HG02884 (cell line): Measurements from ENCODE around the gene DDX10.
"Not testable (repeated sequence)": the region's sequence is repeated elsewhere in the genome, so short reads cannot be mapped to it uniquely, and the experiment has no call there.

Experiments
- ATAC-seq: cut with Tn5 transposase; IDR thresholded peaks from one replicate; pipeline ENCODE4 v1.9.1; 2021; ENCODE audit warnings: mild to moderate bottlenecking, moderate library complexity; ENCODE audit not compliant: unreplicated experiment

The DDX10 gene

DNA sequence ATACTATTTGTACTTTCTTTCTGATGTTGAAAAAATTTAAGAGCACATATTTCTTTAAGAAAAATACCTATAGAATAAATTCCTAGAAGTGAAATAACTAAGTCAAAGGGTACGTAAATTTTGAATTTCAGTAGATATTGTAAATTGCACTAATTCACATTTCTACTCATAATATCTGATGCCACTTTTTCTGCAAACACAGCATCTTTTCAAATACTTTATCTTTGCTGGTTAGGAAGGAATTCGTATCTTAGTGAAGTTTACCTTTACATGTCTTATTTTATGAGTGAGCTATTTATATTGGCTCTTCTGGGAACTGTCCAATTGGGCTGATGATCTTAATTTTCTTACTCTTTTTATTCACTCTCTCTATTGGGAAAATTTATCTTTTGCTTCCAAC, 148.2 kb downstream of the DDX10 start:
- ATAC-seq, result no peak

DNA sequence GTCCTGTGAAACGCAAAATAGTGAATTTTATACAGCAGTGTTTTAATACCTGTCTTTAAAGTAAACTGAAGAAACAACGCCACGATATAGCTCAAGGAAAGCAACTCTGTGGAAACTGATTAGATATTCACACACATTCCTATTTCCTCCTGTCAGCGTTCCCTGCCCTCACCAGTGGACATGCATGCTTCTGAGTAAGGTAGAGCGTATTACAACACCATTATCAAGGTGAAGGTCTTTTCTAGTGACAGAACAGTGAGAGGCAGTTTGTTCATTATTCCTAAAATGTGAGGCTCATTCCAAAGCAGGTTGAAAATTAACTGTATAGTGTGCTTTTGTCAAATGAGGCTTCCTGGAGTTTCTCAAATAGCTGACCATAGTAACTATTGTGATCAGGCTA, 153.1 kb downstream of the DDX10 start:
- ATAC-seq, result no peak

DNA sequence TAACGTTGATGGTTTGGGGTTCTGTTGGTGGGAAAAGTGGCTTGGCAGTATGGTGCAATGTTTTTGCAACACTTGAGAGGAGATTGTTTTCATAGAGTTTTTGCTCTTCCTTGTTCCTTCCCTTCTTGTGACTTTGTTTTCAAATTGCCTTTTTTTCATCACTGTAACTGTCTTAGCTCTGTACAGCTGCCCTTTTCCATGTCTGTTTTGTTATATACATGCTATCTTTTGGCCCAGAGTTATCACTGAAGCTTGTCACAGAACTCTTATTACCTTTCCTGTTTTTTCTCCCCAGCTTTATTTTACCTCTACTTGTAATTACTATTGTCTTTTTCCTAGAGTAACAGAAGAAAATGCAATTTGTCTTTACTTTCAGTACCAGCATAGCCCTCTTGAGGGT, 154.1 kb downstream of the DDX10 start:
- no peak for ATAC-seq

DNA sequence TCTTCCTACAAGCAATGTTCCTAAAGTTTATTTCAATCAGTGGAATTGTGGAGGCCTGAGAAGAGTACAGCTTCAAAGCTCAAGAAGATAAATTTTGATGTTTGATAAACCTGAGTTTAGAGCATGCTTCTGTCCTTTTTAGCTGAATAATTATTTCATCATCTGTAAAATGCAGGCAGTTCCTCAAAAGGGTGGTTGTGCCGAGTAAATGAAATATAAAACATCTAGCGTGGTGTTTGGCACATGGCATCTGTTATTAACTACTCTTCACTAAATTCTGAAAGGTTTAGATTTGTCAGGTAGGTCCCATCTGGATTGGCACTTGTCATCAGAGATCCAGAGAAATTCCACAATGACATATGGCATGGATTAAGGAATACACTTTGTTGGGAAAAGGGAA, 155.1 kb downstream of the DDX10 start:
- no peak for ATAC-seq

DNA sequence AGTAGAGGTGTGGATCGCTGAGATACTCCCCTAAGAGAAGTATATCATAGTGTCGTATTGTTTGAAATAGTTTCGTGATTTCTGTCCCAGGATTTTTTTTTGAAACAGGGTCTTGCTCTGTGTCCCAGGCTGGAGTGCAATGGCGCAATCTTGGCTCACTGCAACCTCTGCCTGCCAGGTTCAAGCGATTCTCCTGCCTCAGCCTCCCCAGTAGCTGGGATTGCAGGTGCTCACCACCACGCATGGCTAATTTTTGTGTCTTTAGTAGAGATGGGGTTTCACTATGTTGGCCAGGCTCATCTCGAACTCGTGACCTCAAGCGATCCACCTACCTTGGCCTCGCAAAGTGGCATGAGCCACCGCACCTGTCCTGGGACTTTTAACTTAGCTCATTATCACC, 159.1 kb downstream of the DDX10 start:
- ATAC-seq, result not testable (repeated sequence)

DNA sequence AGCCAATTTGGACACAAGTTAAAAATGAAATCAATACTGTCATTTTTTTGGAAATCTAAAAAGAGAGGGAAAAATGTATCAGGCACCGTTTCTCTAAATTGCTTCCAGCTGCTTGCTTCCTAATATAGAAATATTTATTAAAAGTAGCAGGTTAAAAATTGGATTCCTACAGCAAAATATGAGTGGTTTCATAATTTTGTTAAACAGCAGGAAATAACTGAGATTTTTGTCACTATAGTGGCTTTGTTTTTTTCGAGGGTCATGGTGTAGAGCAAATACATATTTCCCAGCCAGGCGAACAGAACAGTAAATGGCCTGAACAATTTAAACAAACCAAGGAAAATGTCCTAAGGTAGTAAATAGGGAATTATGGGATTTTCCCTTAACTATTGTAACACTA, 159.7 kb downstream of the DDX10 start:
- no peak for ATAC-seq

DNA sequence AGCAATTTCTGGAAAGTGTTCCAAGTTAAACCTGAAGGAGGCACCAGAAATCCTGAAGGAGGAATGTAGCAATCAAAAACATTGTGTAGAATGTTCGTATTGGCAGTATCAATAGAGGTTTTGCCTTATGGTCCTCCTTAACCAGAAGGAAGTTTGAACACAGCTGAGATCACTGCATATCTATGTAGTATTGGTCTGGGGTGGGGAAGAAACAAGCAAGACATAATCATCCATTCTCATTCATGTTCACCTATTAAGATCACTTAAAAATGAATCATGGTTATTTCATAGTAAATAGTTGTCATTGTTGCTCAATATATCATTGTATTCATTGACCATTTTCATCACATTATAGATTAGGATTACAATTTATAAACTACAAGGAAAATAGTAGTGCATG, 160.5 kb downstream of the DDX10 start:
- ATAC-seq, result no peak

DNA sequence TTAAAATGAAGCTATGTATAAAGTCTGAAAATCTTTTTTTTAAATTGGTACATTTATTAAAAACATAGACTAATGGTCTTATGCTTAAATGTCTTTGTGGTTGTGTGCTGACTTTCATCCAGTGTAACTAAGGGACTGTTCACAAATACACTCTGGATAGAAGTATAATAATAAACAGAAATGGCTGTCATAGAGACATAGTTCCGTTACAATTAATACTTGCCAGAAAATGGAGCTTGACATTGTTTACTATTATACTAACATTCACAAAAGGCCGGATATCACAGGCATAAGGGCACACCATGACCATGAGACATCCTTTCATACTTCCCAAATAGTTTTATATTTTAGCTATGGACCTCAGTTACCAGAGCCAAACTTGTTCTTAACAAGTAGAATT, 161.3 kb downstream of the DDX10 start:
- ATAC-seq, result no peak

DNA sequence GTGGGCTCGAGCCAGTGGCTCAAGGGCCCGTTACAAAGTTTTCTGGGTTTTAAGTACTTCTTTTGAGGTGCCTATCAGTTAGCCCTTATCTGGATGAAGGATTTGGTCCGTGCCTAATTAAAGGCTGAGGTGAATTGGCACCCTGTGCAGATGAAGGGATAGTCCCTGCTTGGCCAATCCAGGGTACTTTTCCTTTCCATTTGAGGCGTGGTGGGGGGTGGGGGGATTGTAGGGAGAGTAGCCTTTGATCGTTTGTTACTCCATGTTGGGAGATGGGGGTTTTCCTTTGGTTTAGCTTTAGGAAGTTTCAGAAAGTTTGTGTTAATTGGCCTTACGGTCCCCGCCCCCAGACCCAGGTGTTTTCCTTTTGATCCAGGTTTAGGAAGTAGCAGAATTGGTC, 170.8 kb downstream of the DDX10 start:
- no peak for ATAC-seq

DNA sequence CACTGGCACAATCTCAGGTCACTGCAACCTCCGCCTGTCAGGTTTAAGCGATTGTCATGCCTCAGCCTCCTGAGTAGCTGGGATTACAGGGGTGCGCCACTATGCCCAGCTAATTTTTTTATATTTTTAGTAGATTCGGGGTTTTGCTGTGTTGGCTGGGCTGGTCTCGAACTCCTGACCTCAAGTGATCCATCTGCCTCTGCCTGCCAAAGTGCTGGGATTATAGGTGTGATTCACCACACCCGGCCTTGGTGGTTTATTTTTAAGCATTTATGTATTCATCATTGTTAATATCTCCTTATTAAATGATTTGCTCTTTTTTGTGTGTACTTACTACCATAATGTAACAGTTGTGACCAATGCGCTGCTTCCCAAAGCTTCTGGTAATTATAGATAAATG, 171.7 kb downstream of the DDX10 start:
- ATAC-seq, result no peak

DNA sequence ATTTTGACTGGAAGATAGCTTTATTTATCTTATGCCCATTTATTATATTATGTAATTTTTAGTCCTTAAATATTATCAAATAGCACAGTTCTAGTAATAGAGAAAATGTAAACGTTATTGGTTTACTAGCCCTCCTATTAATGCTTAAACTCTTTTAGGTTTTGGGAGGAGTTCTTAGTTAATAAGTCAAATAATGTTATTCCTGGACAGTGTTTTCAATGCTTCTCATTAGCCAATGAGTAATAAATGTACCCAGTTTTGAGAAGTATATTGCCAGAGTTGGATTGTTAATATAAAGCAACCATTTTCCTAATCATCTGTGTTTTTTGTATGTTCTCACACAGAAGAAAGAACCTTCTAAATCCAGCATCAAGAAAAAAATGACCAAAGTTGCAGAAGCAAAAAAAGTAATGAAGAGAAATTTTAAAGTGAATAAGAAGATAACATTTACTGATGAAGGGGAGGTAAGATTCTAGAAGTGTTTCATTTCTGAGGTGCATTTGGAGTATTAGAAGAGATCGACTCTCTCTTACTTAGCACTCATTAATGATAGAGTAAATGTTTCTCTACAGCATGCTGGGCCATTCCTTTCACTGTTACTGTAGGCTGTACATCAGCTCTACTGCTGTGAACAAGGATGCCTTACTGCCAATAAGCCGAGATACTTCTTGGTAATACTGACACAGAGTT, 173.4 kb downstream of the DDX10 start:
- no peak for ATAC-seq

DNA sequence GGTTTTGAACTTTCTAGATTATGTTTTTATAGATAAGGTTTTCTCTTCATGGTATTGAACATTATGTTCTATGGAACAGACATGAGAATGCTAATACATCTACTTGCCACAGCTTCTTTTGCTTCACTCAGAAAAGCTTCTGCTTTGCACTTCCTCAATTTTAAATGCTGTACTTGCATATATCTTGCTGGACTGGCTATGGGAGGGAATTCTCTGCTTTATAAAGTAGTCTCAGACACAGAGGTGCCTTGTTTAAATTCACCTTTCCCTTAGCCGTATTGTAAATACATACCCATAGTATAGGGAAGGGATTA, 173.9 kb downstream of the DDX10 start:
- ATAC-seq, result no peak

DNA sequence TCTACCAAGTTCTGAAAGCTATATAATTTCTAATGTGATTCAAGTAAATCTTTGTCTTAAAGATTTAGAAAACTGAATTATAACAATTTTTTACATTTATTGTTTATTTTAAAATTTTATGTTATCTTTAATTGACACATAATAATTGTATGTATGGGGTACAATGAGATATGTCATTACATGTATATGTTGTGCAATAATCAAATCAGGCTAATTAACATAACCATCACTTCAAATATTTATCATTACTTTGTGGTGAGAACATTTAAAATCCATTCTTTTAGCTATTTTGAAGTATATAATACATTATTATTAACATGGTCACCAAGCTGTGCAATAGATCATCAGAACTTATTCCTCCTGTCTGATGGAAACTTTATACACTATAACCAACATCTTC, 181.1 kb downstream of the DDX10 start:
- ATAC-seq, result no peak

DNA sequence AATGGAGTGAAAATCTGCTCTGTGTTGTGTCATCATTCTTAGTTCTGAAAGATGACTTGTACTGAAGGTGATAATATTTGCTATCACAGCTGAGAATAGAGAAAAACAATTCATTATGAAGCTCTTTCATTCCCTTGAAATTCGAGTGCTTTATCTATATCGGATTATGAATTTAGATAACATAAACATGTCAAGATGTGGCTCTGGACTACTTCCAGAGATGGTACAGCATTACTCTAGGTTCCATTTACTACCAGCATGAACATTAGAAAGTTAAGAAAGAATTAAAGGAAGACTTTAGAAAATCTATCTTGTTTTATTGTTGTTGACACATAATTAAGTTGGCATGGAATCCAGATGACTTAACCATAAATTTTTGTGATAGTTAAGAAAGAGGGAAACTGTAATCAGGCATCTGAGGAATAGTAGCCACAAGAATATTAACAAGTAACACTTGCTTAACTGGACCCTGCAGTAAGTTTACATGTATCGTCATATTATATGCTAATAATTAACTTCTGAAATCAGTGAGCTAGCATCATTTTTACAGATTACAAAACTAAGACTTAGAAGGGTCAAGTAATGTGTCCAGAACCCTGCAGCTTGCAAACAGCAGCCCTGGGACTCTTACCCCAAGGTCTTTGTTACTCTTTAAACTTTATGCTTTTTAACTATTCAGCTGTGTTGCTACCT, 182.6 kb downstream of the DDX10 start:
- ATAC-seq, result no peak

DNA sequence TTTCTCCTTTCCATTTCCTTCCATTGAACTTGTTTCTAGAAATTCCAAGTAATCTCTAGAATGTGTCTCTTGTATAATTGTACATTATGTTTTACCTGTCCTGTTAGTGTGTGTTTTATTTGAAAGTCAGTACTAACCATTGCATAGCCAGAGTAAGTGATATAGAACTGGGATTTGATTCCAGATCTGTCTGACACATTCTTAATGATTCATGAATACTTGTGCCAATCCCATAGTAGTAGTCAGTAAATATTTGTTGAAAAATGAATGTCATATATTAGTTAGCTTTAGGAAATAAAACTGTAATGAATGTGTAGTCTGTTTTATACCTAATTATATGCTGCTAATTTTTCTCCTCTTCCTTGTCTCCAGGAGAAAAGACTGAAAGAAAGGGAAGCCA, 186.9 kb downstream of the DDX10 start:
- no peak for ATAC-seq

DNA sequence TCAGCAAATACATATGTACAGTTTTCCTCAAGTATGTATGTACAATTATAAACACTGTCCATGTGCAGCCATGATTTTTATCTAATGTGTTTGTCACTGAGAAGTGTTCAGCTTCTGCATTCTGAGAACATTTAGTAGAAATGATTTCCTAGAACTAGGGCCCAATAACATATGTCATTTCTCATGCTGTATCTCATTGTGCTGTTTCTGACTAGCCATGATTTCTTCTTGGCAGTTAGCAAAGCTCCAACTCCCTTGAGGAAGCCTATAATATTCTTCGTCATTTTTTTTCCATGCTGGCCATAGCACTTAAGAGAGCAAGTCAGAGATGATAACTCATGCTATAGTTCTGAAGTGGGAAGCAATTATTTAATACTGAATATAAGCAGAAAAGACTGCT, 187.8 kb downstream of the DDX10 start:
- ATAC-seq, result no peak

DNA sequence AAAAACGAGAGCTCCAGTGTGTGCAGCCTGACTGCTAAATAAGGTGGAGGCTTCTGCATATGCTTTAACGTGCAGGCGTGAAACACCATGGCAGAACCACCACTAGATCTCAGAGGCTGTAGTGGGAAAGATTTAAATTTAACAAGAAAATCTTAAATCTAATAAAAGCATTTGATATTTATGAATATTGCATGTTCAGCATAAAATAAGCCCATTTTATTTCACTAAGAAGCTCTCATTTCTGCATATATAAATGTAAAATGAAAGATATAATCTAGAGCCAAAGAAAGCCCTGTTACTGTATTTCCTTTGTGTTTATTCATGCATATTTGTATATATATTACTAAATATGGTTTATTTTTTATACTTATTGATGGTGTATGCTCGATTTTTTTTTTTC, 188.3 kb downstream of the DDX10 start:
- ATAC-seq, result no peak

DNA sequence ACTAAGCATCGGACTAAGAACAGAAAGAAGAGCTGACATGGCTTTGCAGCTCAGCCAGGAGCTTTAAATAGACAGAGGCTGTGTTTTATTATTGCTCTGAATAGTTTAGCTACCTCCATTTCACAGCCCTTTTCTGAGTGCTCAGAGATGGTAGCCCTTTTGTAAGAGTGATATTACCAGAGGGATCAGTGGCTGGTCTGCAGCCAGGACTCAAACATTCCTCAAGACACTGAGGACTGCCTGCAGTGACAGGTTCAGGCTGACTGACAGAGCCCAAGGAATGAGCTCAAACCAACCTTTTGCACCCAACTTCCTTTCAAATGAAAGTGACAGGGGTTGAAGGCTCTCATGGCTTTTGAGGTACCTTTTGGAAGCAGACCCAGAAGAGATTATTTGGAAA, 189.0 kb downstream of the DDX10 start:
- peak; percentile 41 for ATAC-seq

DNA sequence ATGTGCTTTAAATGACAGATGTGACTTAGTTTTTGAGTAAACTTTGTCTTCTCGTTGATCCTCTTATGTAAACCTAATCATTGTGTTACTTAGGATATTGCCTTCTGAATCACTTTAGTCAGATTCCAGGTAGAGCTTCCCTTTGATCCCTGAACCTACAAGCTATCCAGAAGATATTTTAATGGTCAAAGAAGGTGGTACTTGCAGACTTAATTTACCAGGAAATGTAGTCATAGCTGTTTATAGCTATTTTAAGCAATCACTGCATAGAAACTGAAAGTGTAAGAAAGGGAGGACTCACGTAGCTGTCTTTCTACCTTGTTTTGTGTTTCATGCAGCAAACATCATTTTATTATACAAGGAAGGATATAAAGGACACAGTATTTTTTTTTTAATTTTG, 189.5 kb downstream of the DDX10 start:
- ATAC-seq, result peak; percentile 88

DNA sequence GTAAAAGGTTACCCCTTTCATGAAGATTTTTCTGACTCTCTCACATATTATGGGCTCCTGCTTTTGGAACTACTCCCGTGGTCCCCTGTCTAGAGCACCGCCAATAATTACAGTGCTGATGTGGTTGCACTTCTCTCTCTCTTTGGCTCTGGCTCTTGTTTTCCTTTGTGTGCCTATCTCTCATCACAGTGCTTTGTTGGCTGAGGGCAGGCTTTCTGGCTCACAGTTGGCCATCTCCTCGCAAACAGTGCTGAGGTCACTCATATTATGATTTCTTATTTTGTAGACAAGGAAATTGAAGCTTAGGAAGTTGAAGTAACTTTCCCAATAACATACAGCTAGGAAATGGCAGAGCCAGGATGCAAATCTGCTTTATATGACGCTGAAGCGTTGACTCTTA, 192.5 kb downstream of the DDX10 start:
- no peak for ATAC-seq

DNA sequence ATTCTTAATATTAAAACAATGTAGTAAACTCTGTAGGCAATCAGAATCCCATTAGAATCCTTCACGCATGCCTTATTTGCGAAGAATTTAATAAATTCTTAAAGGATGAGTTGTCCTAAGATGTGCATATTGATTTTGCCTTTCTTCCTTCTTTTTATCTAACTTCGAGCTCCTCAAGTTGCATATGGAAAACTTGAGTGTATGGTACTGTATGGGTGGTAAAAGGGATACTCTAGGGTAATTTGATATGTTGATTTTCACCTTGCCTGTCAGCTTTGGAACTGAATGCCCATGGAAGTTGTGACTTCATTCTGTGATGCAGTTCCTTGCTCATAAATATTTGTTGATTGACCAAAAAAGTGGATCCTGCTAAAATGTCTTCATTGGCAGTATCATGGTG, 193.8 kb downstream of the DDX10 start:
- ATAC-seq, result no peak

DNA sequence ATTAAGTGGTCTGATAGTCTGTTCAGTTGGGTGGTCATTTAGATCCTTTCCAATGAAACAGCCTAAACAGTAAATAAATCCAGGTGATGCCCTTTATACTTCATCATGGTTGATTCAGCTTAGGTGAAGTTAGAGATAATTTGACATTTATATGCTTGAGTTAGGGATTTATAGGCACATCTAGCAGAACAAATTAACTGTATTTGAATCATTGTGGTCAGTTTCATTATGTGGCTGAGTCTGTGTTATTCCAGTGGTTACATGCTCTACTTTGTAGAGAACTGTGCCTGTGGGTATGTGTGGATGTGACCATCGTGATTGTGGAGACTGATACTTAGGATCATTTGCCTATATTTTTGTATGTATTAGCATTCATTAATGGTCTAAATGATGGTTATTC, 194.6 kb downstream of the DDX10 start:
- ATAC-seq, result no peak

DNA sequence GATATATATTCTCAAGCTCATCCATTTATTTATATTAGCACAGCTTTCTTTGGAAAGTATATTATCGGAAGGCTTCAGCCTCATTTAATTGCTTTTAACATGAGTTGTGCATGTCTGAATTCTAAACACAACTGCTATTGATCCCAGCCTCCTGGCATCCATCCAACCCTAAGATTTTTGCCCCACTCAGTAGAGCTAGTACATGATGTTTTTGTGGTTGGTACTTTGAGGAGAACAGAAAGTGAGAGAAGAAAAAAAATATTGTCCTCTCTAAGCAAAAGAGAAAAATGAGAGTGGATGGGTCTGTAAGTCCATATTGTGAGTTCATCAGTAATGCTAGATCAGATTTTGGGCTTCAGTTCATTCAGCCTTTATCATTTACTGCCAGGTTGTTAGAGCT, 198.7 kb downstream of the DDX10 start:
- no peak for ATAC-seq
